ENCODE results near the gene POTEJ. TPM values are rescaled to one million over a fixed set of nuclear protein-coding genes. Genes with fewer than 3 reads are reported as not detected.
"Not testable (repeated sequence)": the region's sequence is repeated elsewhere in the genome, so short reads cannot be mapped to it uniquely, and the experiment has no call there.

The POTEJ gene
- under 1 TPM in 2 of 4 donors, not detected in 2; 0.06 to 0.08 TPM for polyA plus RNA-seq (ENCODE audit: insufficient read length in 4 of 4)

DNA sequence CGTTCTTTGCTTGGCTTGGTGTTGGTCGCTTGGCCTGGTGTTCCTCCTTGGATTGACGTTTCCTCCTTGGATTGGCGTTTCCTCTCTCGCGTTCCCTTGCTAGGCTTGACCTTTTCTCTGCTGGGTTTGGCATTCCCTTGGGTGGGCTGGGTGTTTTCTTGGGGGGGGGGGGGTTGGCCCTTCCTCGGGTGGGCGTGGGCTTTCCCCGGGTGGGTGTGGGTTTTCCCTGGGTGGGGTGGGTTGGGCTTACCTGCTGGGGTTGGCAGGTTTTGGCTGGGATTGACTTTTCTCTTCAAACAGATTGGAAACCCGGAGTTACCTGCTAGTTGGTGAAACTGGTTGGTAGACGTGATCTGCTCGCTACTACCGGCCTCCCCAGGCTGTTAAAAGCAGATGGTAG is at the start of gene POTEJ:
POTEJ (plus strand) TSS at position 301 of the 400 bp plus-strand sequence; CDS start at position 394, 93 bp downstream.
- DNase-seq (ENCODE audit: low read depth in 4 of 4, low spot score in 2 of 4) = not testable (repeated sequence)

- not testable (repeated sequence) for DNase-seq (ENCODE audit: low read depth in 4 of 4, low spot score in 2 of 4)
These were observed 45.1 kb upstream of the POTEJ start for GRCh38 chr2:130566165-130566564.

GRCh38 chr2:130571929-130572328 is 39.3 kb upstream of the POTEJ start:
- DNase-seq (ENCODE audit: low read depth in 4 of 4, low spot score in 2 of 4) = not testable (repeated sequence)

DNA sequence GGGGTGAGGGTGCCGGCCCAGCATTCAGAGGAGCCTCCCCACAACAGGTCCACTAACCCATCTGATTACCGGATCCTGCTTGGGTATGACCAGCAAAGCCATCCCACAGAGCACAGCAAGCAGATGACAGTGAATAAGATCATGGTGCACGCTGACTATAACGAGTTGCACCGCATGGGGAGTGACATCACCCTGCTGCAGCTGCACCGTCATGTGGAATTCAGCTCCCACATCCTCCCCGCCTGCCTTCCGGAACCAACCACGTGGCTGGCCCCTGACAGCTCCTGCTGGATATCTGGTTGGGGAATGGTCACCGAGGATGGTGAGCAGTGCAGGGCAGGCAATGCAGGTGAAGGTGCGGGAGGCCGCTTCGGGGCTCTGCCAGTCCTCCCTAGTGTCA is 37.0 kb upstream of the POTEJ start:
- not testable (repeated sequence) for DNase-seq (ENCODE audit: low read depth in 4 of 4, low spot score in 2 of 4)

GRCh38 chr2:130576209-130576784 is 34.9 kb upstream of the POTEJ start:
- DNase-seq (ENCODE audit: low read depth in 4 of 4, low spot score in 2 of 4) = not testable (repeated sequence)

GRCh38 chr2:130577559-130577958 is 33.7 kb upstream of the POTEJ start:
- DNase-seq (ENCODE audit: low read depth in 4 of 4, low spot score in 2 of 4) = not testable (repeated sequence)

- DNase-seq (ENCODE audit: low read depth in 4 of 4, low spot score in 2 of 4) = not testable (repeated sequence)
These were observed 32.1 kb upstream of the POTEJ start for GRCh38 chr2:130579121-130579520.

DNA sequence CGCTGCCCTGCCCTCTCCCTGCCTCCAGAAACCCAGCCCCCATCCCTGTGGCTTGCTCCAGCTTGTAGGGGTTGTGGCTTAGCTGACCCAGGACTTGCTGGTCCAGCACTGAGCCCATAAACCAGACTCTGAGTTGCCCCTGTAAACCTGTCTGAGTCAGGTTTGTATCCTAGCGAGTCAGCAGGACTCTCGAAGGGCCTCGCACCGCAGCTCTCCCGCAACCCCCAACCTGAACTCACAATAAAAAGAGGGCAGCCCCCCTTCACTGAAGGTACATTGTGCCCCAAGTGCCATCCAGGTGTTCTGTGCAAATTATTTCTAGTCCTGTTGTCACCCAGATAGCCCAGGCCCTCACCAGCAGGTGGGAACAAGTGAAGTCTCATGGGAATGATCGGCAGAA is 29.7 kb upstream of the POTEJ start:
- not testable (repeated sequence) for DNase-seq (ENCODE audit: low read depth in 4 of 4, low spot score in 2 of 4)

GRCh38 chr2:130582970-130583369 is 28.3 kb upstream of the POTEJ start:
- not testable (repeated sequence) for DNase-seq (ENCODE audit: low read depth in 4 of 4, low spot score in 2 of 4)

DNA sequence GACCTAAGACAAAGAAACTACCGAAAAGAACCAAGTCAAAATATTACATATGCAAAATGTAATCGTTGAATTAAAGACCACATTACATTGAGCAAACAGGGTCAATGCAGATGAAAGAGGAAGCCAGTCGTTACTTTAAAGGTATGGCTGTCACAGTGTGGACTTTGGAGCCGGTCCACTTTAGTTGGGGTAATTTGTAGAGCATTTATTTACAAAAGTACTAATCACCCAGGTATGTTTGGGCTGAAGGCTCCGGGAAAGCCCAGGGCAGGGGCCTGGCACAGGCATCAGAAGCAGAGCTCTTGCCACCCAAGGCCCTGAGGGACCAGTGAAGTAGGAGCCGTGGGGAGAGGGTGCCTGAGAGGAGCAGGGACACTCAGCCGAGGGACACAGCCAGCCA is 27.7 kb upstream of the POTEJ start:
- not testable (repeated sequence) for DNase-seq (ENCODE audit: low read depth in 4 of 4, low spot score in 2 of 4)

DNA sequence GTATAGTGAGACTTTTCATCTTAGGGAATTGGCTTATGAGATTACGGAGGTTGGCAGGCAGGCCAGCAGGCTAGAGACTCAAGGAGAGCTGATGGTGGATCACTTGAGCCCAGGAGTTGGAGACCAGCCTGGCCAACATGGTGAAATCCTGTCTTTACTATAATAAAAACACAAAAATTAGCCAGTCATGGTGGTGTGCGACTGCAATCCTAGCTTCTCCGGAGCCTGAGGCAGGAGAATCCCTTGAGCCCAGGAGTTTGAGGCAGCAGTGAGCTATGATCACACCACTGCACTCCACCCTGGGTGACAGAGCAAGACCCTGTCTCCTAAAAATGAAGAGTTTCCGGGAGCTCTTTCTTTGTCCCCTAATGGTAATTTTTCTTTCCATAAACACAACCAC is 26.5 kb upstream of the POTEJ start:
- not testable (repeated sequence) for DNase-seq (ENCODE audit: low read depth in 4 of 4, low spot score in 2 of 4)

- DNase-seq (ENCODE audit: low read depth in 4 of 4, low spot score in 2 of 4) = not testable (repeated sequence)
These were observed 22.4 kb upstream of the POTEJ start for GRCh38 chr2:130588688-130589458.

- DNase-seq (ENCODE audit: low read depth in 4 of 4, low spot score in 2 of 4) = not testable (repeated sequence)
These were observed 20.9 kb upstream of the POTEJ start for GRCh38 chr2:130590170-130590841.

DNA sequence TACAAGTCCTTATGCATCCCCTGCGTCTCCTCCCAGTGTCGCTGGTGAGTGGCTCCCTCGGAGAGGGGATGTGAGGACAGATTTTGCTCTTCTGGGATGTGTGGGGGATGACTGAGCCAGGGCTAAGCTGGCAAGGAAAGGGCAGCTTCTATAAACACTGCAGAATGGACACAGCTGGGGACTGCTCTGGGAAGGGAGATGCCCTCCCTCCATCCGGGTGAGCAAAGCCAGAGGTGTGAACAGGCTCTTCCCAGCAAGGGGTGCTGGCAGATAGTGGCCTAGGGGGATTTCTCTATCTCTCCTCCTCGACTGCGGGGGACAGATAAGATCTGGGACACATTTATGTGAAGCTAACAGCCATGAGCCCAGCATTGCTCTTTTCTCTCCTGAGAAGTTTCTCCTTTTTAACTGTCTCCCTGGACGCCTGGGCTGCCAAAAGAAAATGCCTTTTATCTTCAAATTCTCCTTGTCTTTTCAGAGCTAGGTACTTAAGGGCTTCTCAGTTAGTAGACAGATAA is 20.3 kb upstream of the POTEJ start:
- not testable (repeated sequence) for DNase-seq (ENCODE audit: low read depth in 4 of 4, low spot score in 2 of 4)

DNA sequence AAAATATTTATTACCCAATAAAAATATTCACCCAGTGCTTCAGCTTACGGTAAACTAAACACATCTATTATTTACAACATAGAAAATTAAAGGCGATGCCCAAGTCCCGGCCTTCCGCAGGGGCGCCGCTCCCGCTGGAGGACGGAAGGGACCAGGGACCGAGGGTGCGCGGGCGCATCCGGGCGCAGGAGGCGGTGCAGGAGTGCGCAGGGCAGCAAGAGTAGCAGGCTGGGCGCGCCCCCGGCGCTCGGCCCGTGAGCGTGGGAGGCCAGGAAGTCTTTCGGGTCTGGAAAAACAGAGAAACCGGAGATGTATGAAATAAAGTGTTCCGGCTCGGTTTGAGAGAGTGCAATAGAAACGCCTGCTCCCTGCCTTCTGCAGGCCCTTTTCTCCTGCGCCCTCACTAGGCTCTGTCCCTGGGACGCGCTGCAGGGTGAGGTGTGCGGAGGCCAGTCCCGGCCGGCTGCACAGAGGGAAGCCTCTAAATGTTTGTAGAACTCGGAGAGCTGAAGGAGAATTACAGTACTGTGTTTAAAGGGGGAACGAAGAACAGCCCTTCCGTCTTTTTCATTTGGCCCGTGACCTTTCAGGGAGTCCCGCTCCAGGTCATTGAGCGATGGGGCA is 18.3 kb upstream of the POTEJ start:
- peak in 1 of 4 donors; percentile 0 for DNase-seq (ENCODE audit: low read depth in 4 of 4, low spot score in 2 of 4)

DNA sequence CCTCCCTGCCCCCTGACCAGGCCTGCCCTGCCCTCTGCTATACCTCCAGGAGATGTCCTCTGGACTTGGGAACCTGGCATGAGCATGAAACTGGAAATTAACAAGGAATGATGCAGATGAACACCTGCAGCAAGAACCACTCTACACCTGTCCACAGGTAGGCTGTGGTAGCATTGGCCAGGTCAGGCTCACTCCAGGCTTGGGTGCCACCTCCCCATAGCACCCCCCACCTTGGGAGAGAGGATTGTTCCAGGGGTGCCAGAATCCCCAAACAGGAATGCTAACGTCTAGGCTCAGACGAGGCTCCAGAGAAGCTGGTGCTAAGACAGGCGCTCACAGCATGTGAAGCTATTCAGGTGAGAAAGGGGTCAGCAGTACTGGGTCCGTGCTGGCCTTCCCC is 17.2 kb upstream of the POTEJ start:
- DNase-seq (ENCODE audit: low read depth in 4 of 4, low spot score in 2 of 4) = not testable (repeated sequence)

GRCh38 chr2:130596757-130597156 is 14.5 kb upstream of the POTEJ start:
- not testable (repeated sequence) for DNase-seq (ENCODE audit: low read depth in 4 of 4, low spot score in 2 of 4)

- not testable (repeated sequence) for DNase-seq (ENCODE audit: low read depth in 4 of 4, low spot score in 2 of 4)
These were observed 13.2 kb upstream of the POTEJ start for GRCh38 chr2:130597994-130598393.

DNA sequence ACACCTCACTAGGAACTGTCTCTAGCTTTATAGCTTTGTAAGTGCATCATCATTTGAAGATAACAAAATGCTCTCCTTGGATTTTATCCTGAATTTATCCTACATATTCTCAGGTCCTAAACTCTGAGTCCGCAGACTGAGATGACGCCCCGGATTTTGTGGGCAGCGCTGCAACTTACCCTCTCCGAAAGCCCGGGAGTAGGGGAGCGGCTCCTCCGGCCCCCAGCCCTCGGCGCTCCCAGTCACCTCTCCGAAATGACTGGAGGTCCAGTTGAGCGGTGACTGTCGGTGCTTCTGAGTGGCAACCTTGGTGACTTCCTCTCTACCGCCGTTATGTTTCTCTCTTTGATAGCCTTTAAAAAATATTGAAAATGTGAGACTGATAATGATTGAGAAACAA is 12.8 kb upstream of the POTEJ start:
- DNase-seq (ENCODE audit: low read depth in 4 of 4, low spot score in 2 of 4) = not testable (repeated sequence)

DNA sequence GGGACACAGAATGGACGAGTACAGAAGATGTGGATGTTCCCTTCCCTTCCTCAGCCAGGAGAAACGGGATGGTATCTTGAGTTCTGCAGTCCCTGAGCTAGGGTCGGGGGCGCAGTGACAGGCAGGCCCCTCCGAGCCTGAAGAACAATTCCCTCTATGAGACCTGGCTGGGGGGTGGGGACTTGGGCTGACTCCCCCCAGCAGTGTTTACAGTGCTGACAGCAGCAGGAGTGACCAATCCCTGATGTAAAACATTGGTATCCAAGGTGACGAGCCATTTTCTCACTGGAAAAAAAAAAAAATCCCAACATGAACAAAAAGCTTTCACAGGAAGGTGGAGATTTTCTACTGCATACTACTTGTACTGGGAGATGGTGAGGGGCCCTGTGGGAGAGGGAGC is 11.8 kb upstream of the POTEJ start, which contains the start of gene CFC1:
CFC1 (minus strand) TSS at position 183 of the 400 bp plus-strand sequence. CDS start 288 bp downstream, outside the sequence.
- DNase-seq (ENCODE audit: low read depth in 4 of 4, low spot score in 2 of 4) = not testable (repeated sequence)

All from left renal cortex interstitium (tissue), 4 donors.